GM12801 (cell line): ENCODE measurements around the gene ANO6.

Source experiments
- CTCF ChIP-seq: IDR thresholded peaks from one replicate; pipeline ENCODE4 v1.5.1; 2011; ENCODE audit warnings: control low read depth; ENCODE audit not compliant: insufficient read length; ENCODE audit errors: extremely low read depth

ANO6 gene

GRCh38 chr12:45184147-45184963 is 31.5 kb upstream of the ANO6 start:
- TF ChIP-seq CTCF: no peak

GRCh38 chr12:45186762-45187161 is 29.1 kb upstream of the ANO6 start:
- TF ChIP-seq CTCF: no peak

DNA sequence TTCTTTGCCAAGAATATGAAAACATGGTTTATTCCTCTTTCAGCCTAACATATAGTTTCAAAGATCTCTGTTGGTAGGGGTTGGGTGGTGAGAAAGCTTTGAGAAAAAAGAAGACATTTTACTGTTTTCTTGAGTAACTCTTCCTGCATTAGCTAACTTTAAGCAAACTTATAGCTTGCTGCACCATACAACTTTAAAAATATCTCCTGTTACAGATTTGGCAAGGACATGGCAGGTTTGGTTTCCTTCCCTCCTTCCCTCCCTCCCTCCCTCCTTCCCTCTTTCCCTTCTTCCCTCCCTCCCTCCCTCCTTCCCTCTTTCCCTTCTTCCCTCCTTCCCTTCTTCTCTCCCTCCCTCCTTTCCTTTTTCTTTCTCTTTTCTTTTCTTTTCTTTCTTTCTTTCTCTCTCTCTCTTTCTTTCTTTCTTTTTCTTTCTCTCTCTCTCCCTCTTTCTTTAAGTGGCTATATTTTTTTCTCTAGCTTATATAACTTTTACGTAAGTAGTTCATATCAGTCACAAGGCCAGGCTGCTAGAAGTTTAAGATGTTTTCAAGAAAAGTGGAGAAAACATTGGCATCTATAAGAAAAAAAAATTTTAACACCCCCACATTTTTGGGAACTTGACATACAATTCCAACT is 26.0 kb upstream of the ANO6 start:
- TF ChIP-seq CTCF: no peak

- TF ChIP-seq CTCF: no peak
Measured at GRCh38 chr12:45191239-45191638, 24.7 kb upstream of the ANO6 start.

GRCh38 chr12:45192707-45193106 is 23.2 kb upstream of the ANO6 start:
- TF ChIP-seq CTCF: no peak

- TF ChIP-seq CTCF: no peak
Measured at GRCh38 chr12:45200491-45201043, 15.3 kb upstream of the ANO6 start.

GRCh38 chr12:45203767-45204166 is 12.1 kb upstream of the ANO6 start:
- TF ChIP-seq CTCF: no peak
